Uterus (tissue), 2 donors: Measurements from ENCODE around the gene DDR2.
"Not testable (repeated sequence)": the region's sequence is repeated elsewhere in the genome, so short reads cannot be mapped to it uniquely, and the experiment has no call there.

Experiments used
- POLR2A ChIP-seq, 2 donors: fragments of 450-650 bp; IDR thresholded peaks; one replicate each; pipeline ENCODE4 v1.6.1; 2016; ENCODE audit warnings: antibody characterized with exemption in 2 of 2, mild to moderate bottlenecking in 1 of 2, moderate library complexity in 1 of 2
- TF ChIP-seq, protein P1 (sequence below), 4 experiments: fragments of 200-600 bp in 2 of 4; fragments of 450-650 bp in 2 of 4; sonication (generic) in 2 of 4; IDR thresholded peaks; one replicate each; pipeline ENCODE4 v1.5.1; 2016 to 2019; ENCODE audit warnings: antibody characterized with exemption in 4 of 4, mild to moderate bottlenecking in 2 of 4, moderate library complexity in 1 of 4

DNA sequence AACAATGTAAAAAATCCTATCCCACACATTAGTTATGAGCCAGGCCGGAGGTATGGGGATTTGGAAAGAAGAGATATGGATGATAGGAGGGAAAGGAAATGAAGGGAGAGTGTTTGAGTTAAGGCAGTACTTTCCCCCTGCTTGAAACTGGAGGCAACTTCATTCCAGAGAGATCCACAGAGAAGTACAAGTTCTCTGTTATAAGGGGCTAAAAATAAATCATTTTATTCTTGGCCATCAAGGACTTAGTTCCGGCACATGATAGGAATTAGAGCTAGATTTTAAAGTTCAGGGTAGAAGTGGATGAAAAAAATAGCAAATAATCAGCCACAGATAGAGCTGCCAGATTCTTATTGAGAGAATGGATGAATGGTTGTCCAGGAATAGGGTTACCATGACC, 185.9 kb downstream of the DDR2 start:
- not testable (repeated sequence) for TF ChIP-seq POLR2A (IDR thresholded peaks at IDR 0.05)
- TF ChIP-seq, protein P1, sequence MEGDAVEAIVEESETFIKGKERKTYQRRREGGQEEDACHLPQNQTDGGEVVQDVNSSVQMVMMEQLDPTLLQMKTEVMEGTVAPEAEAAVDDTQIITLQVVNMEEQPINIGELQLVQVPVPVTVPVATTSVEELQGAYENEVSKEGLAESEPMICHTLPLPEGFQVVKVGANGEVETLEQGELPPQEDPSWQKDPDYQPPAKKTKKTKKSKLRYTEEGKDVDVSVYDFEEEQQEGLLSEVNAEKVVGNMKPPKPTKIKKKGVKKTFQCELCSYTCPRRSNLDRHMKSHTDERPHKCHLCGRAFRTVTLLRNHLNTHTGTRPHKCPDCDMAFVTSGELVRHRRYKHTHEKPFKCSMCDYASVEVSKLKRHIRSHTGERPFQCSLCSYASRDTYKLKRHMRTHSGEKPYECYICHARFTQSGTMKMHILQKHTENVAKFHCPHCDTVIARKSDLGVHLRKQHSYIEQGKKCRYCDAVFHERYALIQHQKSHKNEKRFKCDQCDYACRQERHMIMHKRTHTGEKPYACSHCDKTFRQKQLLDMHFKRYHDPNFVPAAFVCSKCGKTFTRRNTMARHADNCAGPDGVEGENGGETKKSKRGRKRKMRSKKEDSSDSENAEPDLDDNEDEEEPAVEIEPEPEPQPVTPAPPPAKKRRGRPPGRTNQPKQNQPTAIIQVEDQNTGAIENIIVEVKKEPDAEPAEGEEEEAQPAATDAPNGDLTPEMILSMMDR (IDR thresholded peaks at IDR 0.05) = not testable (repeated sequence)
